DOHH2 (cell line): Measurements from ENCODE around the gene TPCN1.
A peak's percentile ranks its signal among the peaks of the same experiment; 100 is the strongest.

Experiments
- H3F3A ChIP-seq: fragments of 200-600 bp; sonication (generic), shearing (Covaris generic); 2 replicates; pipeline ENCODE4 v1.6.0; 2016; ENCODE audit warnings: antibody characterized with exemption, mild to moderate bottlenecking; ENCODE audit not compliant: control insufficient read depth, insufficient read depth
- H3K27ac ChIP-seq: fragments of 200-600 bp; sonication (generic); 2 replicates; pipeline ENCODE4 v1.5.1; 2014; ENCODE audit warnings: low read depth, mild to moderate bottlenecking, low read length, moderate library complexity
- H3K27me3 ChIP-seq: fragments of 200-600 bp; sonication (generic); 2 replicates; pipeline ENCODE4 v1.6.1; 2014; ENCODE audit warnings: mild to moderate bottlenecking, low read length, mixed read lengths; ENCODE audit not compliant: control insufficient read depth
- H3K36me3 ChIP-seq: fragments of 200-600 bp; sonication (generic); 2 replicates; pipeline ENCODE4 v1.6.1; 2014; ENCODE audit warnings: mild to moderate bottlenecking, low read length, moderate library complexity, mixed read lengths; ENCODE audit not compliant: control insufficient read depth
- H3K4me1 ChIP-seq: fragments of 200-600 bp; sonication (generic); 2 replicates; pipeline ENCODE4 v1.6.1; 2014; ENCODE audit warnings: mild to moderate bottlenecking, low read length, mixed read lengths; ENCODE audit not compliant: control insufficient read depth
- H3K4me2 ChIP-seq: fragments of 200-600 bp; sonication (generic); 2 replicates; pipeline ENCODE4 v1.6.0; 2014; ENCODE audit warnings: mild to moderate bottlenecking, low read length, moderate library complexity
- H3K4me3 ChIP-seq: fragments of 200-600 bp; sonication (generic); 2 replicates; pipeline ENCODE4 v1.5.1; 2014; ENCODE audit warnings: mild to moderate bottlenecking, low read length, mixed read lengths
- H3K79me2 ChIP-seq: fragments of 200-600 bp; sonication (generic); 2 replicates; pipeline ENCODE4 v1.6.1; 2014; ENCODE audit warnings: mild to moderate bottlenecking, low read length, mixed read lengths; ENCODE audit not compliant: control insufficient read depth
- H3K9me2 ChIP-seq: fragments of 200-600 bp; sonication (generic); replicated peaks from 2 replicates; pipeline ENCODE4 v1.6.1; 2014; ENCODE audit warnings: mild to moderate bottlenecking, low read length, mixed read lengths; ENCODE audit not compliant: control insufficient read depth
- H3K9me3 ChIP-seq: fragments of 200-600 bp; sonication (generic); 2 replicates; pipeline ENCODE4 v1.6.1; 2014; ENCODE audit warnings: antibody characterized with exemption, low read length, mixed read lengths; ENCODE audit not compliant: control insufficient read depth, insufficient read depth
- H4K20me1 ChIP-seq: fragments of 200-600 bp; sonication (generic); 2 replicates; pipeline ENCODE4 v1.6.0; 2014; ENCODE audit warnings: low read depth, mild to moderate bottlenecking, antibody characterized with exemption, low read length, moderate library complexity; ENCODE audit not compliant: control insufficient read depth, insufficient read depth
- EZH2phosphoT487 ChIP-seq: fragments of 200-600 bp; sonication (generic); IDR thresholded peaks from 2 replicates; pipeline ENCODE4 v1.6.1; 2017; ENCODE audit warnings: borderline replicate concordance, mild to moderate bottlenecking, antibody characterized with exemption, low read length, moderate library complexity, mixed read lengths
- TF ChIP-seq, protein P1 (sequence below): fragments of 200-600 bp; sonication (generic); IDR thresholded peaks from one replicate; pipeline ENCODE4 v1.5.1; 2014; ENCODE audit warnings: antibody characterized with exemption, mild to moderate bottlenecking, low read depth, low read length; ENCODE audit not compliant: poor library complexity, severe bottlenecking

The TPCN1 gene

DNA sequence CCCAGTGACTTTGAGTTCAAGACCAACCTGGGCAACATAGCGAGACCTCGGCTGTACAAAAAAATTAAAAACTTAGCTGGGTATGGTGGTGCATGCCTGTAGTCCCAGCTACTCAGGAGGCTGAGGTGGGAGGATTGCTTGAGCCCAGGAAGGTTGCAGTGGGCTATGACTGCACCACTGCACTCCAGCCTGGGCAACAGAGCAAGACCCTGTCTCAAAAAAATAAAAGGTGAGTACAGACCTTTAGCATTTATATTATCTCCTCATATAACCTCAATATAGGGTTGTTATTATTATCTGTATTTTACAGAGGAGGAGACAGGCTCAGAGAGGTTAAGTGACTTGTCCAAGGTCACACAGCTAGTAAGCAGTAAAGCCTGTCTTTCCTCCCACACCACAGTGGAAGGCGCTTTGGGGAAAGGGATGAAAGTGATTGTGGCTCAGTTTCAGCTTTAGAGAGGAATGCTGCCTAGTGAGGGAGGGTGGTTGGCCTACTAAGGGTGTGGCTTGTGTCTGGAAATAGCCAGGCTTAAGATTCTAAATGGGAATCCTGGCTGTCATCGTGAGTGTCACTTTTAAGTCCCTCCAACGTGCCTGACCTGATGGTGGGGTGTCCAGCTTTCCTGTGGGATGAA is 7.2 kb downstream of the TPCN1 start:
- H3K9me3 ChIP-seq: no peaks in the 10 kb centered on the region
- H3K9me2 ChIP-seq: no peaks in the 10 kb centered on the region
- H3K79me2 ChIP-seq: peaks cover 79% of the 10 kb centered on the region
- peaks cover 77% of the 10 kb centered on the region for H3K36me3 ChIP-seq
- no peaks in the 10 kb centered on the region for H3K27me3 ChIP-seq
- TF ChIP-seq EZH2phosphoT487: no peak
- TF ChIP-seq, protein P1, sequence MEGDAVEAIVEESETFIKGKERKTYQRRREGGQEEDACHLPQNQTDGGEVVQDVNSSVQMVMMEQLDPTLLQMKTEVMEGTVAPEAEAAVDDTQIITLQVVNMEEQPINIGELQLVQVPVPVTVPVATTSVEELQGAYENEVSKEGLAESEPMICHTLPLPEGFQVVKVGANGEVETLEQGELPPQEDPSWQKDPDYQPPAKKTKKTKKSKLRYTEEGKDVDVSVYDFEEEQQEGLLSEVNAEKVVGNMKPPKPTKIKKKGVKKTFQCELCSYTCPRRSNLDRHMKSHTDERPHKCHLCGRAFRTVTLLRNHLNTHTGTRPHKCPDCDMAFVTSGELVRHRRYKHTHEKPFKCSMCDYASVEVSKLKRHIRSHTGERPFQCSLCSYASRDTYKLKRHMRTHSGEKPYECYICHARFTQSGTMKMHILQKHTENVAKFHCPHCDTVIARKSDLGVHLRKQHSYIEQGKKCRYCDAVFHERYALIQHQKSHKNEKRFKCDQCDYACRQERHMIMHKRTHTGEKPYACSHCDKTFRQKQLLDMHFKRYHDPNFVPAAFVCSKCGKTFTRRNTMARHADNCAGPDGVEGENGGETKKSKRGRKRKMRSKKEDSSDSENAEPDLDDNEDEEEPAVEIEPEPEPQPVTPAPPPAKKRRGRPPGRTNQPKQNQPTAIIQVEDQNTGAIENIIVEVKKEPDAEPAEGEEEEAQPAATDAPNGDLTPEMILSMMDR: no peak
- peak overlapping the region; percentile 19 for H3K4me3 ChIP-seq
- no peaks in the 10 kb centered on the region for H4K20me1 ChIP-seq
- peaks cover 38% of the 10 kb centered on the region for H3F3A ChIP-seq
- peak overlapping the region; percentile 83 for H3K27ac ChIP-seq
- peaks cover 92% of the 10 kb centered on the region for H3K4me1 ChIP-seq
- peak overlapping the region; percentile 45 for H3K4me2 ChIP-seq

DNA sequence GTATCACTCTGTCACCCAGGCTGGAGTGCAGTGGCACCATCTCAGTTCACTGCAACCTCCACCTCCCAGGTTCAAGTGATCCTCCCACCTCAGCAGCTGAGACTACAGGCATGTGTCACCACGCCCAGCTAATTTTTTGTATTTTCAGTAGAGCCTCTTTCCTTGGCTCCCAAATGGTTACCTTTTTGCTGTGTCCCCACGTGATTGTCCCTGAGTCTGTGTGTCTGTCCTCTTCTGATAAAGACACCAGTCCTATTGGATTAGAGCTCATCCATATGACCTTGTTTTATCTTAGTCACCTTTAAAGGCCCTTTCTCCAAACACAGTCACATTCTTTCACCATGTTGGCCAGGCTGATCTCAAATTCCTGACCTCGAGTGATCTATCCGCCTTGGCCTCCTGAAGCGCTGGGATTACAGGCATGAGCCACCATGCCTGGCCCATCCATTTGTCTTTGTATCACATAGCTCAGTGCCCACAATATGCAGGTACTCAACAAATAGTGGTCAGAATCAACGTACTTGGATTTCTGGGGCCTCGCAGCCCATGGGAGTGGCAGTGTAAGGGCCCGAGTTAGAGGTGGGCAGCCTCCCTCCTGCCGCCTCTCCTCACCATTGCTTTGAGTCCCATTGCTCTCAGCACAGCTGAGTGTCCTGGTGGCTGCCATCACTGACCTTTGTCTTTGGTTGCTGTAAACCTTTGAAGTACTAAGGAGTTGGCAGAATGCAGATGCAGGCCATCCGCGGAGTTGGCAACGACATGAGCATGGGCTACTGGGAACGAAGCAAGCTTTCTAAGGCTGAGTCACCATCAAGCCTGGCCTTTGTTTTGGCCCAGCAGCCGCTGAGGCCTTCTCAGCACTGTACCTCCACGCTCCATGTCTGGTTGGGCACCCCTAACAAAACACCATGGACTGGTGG is 9.3 kb downstream of the TPCN1 start:
- Histone ChIP-seq H3K9me3 (no peaks in the 10 kb centered on the region), H3K4me2 (peak overlapping the region; percentile 45), H3K27me3 (no peaks in the 10 kb centered on the region), H3K79me2 (peaks cover 80% of the 10 kb centered on the region), H3K27ac (peak overlapping the region; percentile 83), H3K4me1 (peaks cover 95% of the 10 kb centered on the region), H3F3A (peaks cover 31% of the 10 kb centered on the region), H3K9me2 (no peaks in the 10 kb centered on the region), H3K4me3 (peak overlapping the region; percentile 19), H3K36me3 (peaks cover 94% of the 10 kb centered on the region), H4K20me1 (no peaks in the 10 kb centered on the region)
- no peak for TF ChIP-seq EZH2phosphoT487
- TF ChIP-seq, protein P1: no peak

DNA sequence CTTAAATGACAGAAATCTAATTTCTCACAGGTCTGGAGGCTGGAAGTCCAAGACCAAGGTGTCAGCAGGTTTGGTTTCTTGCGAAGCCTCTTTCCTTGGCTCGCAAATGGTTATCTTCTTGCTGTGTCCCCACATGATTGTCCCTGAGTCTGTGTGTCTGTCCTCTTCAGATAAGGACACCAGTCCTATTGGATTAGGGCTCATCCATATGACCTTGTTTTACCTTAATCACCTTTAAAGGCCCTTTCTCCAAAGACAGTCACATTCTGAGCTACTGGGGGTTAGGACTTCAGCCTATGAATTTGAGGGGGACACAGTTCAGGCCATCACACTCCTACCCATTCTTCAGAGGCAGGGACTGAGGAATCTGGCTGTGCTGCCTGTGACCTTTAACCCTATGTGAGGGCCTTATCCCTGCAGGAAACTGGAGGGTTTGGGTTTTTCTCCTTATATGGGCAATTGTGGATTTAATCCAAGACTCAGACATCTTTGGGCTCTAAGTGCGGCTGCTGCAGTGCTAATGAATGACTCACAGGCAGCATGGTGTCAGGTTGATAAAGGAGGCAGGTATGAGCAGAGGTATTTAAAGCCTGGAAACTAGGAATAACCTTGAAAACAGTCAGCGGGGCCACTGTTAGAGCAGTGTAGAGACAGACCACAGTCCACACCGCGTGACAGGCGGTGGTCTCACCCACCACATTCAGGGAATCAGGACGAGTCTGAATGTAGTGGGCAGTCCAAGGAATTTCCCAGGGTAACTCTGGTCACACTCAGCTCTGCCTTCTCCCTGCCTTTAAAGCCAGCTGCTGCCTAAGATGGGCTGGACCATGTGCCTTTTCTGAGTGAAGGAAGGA is 10.2 kb downstream of the TPCN1 start:
- Histone ChIP-seq H3K27ac (peak overlapping the region; percentile 83), H3K4me3 (no peak overlapping the region), H3K27me3 (no peaks in the 10 kb centered on the region), H3K9me3 (no peaks in the 10 kb centered on the region), H4K20me1 (no peaks in the 10 kb centered on the region), H3K36me3 (peaks cover 98% of the 10 kb centered on the region), H3F3A (peaks cover 31% of the 10 kb centered on the region), H3K9me2 (no peaks in the 10 kb centered on the region), H3K79me2 (peaks cover 83% of the 10 kb centered on the region), H3K4me2 (peak overlapping the region; percentile 64), H3K4me1 (peaks cover 98% of the 10 kb centered on the region)
- no peak for TF ChIP-seq EZH2phosphoT487
- TF ChIP-seq, protein P1: no peak
